Stimulated activated CD8-positive, alpha-beta memory T cell treated with anti-CD3 and anti-CD28 coated beads, Interleukin-7, amount 100 ng/mL, for 4 hours (primary cell): ENCODE measurements around the gene CAMKK1.

Experiments
- DNase-seq, 2 donors: peaks; one replicate each; pipeline ENCODE4 v3.0.0-alpha.2; 2020; ENCODE audit warnings: low read depth in 2 of 2

The CAMKK1 gene

DNA sequence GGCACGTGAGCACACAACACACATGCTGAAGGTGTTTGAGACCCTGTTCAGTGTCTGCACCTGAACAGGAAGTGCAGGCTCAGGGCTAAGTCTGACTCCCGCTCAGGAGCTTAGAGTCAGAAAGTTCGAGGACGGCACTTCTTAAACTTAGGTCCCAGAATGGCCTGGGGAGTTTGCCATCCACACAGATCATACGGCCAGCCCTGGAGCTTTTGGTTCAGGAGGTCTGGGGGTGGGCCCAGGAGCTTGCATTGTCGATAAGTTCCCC lies 4.0 kb upstream of the CAMKK1 start:
- DNase-seq: no peak

DNA sequence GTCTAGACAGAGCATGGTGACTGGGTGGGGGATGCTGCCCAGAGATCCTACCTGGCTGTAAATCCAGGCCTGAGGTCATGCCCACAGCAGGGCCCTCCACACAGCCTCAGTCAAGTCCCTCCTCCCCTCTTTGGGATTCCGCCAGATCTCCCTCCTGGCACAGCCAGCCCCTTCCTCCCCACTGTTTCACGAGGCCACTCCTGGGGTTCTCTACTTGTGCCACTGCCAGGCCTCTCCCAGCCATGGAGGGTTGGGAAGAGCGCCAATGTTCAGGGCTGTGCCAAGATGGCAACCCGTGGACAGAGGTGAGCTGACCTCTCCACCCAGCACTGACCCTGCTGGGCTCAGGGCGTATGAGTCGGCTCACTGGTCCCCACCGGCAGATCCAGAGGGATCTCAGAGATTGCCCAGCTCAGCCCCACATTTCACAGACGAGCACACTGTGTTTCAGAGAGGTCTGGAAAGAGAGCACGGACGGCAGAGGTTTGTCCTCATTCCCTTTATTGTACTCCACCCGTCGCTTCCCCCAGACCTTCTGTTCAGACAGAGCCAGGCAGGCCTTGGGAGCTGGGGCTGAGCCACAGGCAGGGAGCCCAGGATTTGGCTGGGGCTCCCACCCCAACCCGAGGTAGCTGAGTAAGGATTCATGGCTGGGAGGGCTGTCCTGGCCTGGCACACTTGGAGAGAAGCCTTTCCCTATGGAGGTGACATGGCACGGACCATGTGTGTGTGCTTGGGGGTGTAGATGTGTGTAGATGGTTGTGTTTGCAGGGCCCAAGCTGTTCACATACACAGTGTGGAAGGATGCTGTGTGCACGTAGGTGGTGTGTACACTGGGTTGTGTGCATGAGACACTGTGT lies 3.5 kb upstream of the CAMKK1 start:
- DNase-seq: no peak

- no peak for DNase-seq
These were observed 2.5 kb upstream of the CAMKK1 start for GRCh38 chr17:3895354-3895753.

DNA sequence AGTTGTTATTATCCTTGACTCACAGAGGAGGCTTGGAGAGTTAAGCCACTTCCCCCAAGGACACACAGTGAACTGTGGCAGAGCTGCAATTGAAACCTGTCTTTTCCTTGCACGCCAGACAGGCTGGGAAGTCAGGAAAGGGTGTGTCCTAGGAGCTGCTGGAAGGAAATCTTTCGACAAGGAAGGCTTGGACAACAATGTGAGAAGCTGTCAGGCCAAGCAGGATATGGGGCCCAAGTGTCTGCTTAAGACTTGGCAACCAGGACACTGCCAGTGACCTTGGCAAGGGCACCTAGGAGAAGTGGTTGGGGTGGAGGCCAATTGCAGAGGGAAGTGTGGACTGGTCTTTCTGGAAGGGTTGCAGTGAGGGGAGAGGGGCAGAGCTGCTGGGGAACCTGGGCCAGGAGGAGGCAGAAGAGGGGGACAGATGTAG lies 2.1 kb upstream of the CAMKK1 start:
- DNase-seq: no peak

GRCh38 chr17:3894188-3894587 lies 1.3 kb upstream of the CAMKK1 start:
- no peak for DNase-seq

GRCh38 chr17:3893720-3894116 lies 865 bp upstream of the CAMKK1 start:
- DNase-seq: no peak

- peak; percentile 76 to 84 for DNase-seq
These were observed 506 bp downstream of the CAMKK1 start for GRCh38 chr17:3892095-3892998.

GRCh38 chr17:3891626-3892094 lies 1.2 kb downstream of the CAMKK1 start:
- DNase-seq: no peak

DNA sequence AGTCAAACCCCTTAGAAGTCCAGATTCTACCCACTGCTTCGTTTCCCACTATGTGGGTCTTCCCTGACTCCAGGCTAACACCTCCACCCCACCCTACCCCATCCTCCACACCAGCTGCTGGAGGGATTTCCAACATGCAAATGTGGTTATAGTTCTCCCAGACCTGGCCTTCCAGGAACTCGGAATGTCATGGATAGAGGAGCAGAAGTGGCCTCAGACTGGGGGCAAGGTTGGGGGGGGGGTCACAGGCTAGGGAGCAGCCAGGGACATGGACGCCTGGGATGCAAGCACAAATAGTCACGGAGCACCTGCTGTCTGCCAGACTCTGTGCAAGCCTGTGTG lies 2.0 kb downstream of the CAMKK1 start:
- DNase-seq: no peak

- peak in 1 of 2 donors; percentile 23 for DNase-seq
These were observed 2.6 kb downstream of the CAMKK1 start for GRCh38 chr17:3890082-3890877.

DNA sequence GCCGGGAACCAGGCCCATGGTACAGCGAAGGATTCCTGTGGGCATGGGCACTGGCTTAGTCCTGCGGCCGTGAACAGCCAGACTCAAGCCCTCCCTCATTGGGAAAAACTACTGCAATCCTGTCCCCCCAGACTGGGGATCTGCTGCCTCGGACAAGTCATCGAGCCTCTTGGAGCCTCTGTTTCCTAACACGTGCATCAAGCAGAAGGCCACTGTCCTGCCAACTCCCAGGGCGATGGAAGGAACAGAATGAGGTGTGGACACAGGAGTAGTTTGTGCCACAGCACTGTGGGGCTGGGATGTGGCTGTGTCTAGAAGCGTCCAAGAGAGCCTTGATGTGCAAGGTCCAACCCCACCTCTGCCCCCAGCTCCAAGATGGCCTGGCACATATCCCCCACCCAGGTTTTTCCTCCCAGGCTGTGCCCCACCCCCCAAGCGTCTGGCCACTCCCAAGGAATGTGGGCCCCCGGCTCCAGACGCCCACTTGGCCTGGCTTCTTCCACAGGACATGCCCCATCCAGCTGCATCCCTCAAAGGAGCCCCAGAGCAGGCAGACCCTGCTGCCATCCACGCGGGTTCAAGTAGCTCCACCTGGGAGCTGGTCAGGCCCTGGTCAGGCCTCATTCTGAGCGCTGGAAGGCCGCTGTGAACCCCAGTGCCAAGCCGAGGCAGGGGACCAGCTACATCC lies 3.4 kb downstream of the CAMKK1 start:
- DNase-seq: no peak

- DNase-seq: no peak
These were observed 4.3 kb downstream of the CAMKK1 start for GRCh38 chr17:3888343-3889171.

DNA sequence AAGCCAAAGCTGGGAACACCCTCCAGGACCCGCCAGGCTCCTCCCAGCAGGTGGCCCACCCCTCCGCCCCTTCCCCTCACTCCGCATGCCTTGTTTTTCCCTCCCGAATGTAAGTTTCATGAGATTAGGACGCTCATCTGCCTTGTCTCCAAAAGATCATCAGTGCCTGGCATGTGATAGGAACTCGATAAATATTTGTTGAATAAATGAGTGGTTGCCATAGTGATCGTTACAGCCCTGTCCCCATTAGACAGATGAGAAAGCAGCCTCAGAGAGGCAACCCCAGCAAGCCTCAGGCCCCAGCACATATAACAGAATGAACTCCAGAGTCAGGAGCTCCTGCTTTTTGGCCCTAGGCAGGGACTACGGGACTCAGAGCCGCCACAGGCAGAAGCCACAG lies 5.0 kb downstream of the CAMKK1 start:
- DNase-seq: no peak

DNA sequence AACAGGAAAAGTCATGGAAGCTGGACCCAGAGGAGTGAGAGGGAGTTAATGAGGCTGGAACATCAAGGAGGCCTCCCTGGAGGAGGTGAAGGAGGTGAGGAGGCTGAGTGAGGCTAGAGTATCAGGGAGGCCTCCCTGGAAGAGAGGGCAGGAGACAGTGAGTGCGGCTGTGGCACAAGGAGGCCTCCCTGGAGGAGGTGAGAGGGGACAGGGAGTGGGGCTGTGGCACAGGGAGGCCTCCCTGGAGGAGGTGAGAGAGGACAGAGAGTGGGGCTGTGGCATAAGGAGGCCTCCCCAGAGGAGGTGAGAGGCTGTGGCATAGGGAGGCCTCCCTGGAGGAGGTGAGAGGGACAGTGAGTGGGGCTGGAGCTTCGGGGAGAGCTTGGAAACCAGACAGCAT lies 5.5 kb downstream of the CAMKK1 start:
- no peak for DNase-seq

- DNase-seq: no peak
These were observed 6.1 kb downstream of the CAMKK1 start for GRCh38 chr17:3886776-3887175.

- no peak for DNase-seq
These were observed 6.9 kb downstream of the CAMKK1 start for GRCh38 chr17:3885970-3886369.

GRCh38 chr17:3885271-3885670 lies 7.6 kb downstream of the CAMKK1 start:
- no peak for DNase-seq

GRCh38 chr17:3884188-3884587 lies 8.7 kb downstream of the CAMKK1 start:
- DNase-seq: no peak

- DNase-seq: no peak
These were observed 10.6 kb downstream of the CAMKK1 start for GRCh38 chr17:3882276-3882675.

- no peak for DNase-seq
These were observed 11.9 kb downstream of the CAMKK1 start for GRCh38 chr17:3880983-3881382.
